ENCODE data around the gene EXO1.
"Not testable (repeated sequence)": the region's sequence is repeated elsewhere in the genome, so short reads cannot be mapped to it uniquely, and the experiment has no call there.

Gene EXO1

DNA sequence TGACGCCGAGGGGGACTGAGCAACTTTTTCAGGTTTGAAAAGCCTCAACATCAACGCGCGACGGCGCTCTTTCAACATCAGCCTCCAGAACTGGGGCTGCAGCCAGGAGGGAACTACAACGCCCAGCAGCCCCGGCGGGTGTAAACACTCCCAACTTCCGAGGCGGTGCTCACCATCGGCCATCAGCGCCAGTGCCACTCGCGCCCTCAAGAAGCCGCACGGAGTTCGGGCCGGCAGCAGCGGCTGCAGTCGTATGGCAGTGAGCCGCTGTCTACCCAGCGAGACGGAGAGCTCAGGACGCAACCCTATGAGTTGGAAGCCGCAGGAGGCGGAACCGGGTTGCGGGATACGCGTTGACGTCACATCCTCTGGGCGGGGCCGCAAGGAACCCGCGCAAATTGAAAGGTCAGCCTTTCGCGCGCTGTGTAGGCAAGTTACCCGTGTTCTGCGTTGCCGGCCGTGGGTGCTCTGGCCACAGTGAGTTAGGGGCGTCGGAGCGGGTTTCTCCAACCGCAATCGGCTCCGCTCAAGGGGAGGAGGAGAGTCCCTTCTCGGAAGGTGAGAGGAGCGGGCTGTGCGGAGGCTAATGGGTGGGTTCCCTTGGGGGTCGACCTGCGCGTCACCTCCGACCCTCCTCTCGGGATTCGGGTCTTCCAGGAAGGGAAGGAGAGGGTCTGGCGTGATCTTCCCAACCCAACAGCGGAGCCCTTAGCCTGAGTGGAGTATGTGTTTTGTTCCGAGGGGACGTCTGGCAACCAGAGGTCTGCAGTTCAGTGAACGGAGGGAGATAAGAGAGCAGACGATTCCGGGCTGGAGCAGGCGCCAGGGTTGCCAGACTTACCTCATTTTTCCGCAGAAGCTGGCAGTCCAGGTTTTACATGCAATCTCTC is at the start of gene EXO1:
TSS of gene EXO1 (plus strand) at position 409 of the 890 bp plus-strand sequence. CDS start 2,222 bp downstream, outside the sequence.
- DNase-seq: peak; percentile 80 to 85

DNA sequence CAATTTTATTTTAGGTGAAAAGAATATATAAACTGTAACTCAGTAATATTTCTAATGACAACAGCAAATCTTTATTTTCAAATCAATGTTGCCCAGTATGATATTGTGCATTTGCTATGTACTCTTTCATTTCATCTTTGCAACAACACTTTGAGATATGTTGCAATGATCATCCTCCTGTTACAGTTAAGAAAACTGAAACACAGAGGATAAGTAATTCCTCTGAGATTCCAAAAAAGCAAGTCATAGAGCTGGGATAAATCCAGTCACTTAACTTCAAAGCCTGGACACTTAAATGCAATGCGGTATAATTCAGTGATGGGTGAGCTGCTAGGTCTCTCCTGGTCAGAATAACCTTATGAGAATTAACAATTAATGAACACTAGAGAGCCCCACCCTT is 48.6 kb upstream of the EXO1 start:
- DNase-seq: no peak

DNA sequence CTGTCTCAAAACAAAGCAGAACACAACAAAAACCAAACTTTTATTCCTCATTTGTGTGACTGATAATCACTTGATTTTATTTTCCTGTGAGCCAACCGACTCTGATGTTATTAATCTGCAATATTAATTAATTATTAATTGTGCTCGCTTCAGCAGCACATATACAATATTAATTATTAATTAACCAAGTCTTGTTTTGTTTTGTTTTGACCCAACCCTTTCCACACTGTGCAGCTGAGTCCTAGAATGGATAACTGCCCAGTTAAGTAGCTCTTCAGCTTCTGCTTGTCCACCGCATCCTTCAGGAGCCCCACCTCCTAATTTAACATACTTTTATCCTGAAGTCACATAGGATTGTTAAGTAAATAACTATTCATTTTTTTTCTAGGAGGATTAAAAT is 47.4 kb upstream of the EXO1 start:
- DNase-seq: no peak

GRCh38 chr1:241802863-241803262 is 45.1 kb upstream of the EXO1 start:
- no peak for DNase-seq

- DNase-seq: not testable (repeated sequence)
Observed at GRCh38 chr1:241804706-241805105, 43.3 kb upstream of the EXO1 start.

GRCh38 chr1:241808265-241808664 is 39.7 kb upstream of the EXO1 start:
- no peak for DNase-seq

- no peak for DNase-seq
Observed at GRCh38 chr1:241810769-241811405, 37.1 kb upstream of the EXO1 start.

DNA sequence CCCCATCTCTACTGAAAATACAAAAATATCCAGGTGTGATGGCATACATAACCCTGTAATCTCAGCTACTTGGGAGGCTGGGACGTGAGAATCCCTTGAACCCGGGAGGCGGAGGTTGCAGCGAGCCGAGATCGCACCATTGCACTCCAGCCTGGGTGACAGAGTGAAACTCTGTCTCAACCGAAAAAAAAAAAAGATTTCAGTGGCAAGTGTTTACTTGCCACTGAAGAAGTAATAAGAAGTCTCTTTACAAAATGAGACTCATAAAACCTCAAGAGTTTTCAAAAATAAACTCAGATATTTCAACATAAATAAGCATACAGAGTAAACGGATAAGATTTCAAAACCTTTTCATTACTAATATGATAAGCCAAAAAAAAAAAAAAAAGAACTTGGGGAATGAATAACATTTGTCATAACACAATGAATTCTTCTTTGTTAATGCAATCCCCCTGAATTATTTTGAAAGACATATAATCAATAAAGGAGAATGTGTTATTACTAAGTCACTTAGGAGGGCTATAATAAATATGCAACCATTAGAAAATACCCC is 34.2 kb upstream of the EXO1 start:
- no peak for DNase-seq

- DNase-seq: no peak
Observed at GRCh38 chr1:241816008-241816407, 32.0 kb upstream of the EXO1 start.

DNA sequence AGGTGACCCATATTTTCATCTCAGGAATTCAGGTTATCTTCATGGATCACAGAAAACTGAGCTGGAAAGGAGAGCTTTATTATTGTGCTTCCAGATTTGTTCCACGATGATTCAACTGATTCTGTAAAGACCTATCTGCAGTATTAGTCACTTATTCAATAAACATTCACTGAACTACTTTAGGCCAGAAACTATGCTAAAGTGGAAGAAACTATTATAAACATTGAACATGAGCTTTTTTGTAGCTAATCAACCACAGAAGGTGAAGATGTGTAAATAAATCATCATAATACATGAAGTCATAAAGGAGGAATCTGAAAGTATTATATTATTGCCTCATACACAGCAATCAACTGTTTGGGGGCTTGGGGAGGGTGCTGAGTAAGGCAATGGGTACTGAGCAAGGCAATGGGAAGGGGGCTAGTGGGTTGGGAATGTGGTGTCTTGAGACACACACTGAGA is 30.6 kb upstream of the EXO1 start:
- DNase-seq: no peak

DNA sequence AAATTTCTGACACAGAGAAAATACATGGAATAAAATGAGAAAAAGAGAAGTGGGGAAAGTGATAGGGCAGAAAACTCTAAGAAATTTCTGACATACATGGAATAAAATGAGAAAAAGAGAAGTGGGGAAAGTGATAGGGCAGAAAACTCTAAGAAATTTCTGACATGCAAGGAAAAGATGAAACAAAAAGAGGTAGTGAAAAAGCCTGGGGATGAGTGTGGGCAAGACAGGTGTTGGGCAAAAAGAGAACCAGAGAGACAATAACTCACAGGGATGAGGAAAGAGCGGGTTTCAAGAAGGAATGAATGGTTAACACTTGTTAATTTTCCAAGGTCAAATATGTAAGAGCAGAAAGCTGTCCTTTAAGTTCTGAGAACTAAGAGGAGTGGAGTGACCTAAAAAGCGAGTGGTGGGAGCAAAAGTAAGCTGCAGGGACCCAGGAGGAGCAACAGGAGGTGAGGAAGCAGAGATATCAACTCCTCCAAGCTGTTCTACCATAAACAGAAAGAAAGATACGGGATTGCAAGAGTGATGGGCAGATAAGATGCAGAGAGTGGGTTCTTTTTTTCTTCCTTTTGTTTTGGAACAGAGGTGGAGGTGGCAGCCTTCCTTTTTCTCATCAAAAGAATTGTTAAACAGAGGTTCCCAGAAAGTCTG is 29.9 kb upstream of the EXO1 start:
- no peak for DNase-seq

- DNase-seq: no peak
Observed at GRCh38 chr1:241819340-241819866, 28.6 kb upstream of the EXO1 start.

GRCh38 chr1:241821363-241821762 is 26.6 kb upstream of the EXO1 start:
- DNase-seq: no peak

DNA sequence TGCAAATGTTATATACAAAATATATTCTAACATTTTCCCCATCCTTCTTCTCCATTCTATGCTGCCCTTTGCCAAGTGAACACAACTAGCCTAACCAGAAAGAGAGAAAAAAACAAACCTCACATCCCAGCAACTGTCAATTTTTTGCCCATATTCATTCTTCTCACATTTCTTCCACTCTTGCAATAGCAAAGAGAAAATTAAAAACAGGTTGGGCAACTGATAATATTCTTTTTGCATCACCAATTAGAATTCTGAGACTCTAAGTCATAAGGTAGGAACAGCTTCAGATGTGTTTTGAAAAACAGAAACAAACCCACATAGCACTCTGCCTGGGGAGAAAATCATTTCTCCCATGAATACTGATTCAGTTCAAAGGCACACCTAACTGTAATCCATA is 25.2 kb upstream of the EXO1 start:
- no peak for DNase-seq

DNA sequence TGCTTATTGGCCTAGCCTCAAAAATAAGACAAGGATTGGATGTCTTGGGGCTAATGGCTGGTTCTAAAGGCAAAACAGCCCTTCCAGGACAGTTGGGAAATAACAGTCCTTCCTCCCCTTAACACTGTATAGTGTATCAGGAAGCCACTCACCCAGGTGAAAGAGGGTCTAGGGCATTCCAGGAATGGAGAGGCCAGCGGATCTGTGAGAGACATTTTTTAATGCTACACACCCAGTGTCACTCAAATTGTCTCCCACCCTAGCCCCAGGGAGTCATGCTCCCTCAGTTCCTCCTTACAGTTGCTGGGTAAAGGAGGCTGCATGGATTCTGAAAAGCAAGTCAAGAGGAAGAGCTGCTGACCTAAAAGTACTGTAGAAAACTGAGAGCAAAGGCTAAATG is 24.1 kb upstream of the EXO1 start:
- DNase-seq: no peak

- DNase-seq: no peak
Observed at GRCh38 chr1:241825581-241825980, 22.4 kb upstream of the EXO1 start.

GRCh38 chr1:241826613-241827012 is 21.4 kb upstream of the EXO1 start:
- not testable (repeated sequence) for DNase-seq

DNA sequence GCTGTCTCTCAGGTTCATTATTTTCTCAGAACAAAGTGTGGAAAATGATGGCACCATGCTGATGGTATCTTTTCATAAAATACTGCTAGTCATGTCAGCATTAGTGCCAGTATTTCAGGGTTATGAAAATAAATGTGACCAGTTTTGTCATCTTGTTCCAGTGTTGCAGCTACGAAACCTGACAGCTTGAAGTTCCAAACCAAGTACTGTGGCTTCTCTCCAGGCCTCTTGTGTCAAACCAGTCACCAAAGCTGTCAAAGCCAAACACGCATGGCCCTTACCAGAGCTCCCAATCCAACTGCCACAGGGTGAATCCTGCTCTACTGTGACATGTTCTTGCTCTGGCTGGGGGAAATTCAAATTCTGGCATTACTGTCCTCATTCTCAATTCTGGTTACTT is 20.7 kb upstream of the EXO1 start:
- no peak for DNase-seq

DNA sequence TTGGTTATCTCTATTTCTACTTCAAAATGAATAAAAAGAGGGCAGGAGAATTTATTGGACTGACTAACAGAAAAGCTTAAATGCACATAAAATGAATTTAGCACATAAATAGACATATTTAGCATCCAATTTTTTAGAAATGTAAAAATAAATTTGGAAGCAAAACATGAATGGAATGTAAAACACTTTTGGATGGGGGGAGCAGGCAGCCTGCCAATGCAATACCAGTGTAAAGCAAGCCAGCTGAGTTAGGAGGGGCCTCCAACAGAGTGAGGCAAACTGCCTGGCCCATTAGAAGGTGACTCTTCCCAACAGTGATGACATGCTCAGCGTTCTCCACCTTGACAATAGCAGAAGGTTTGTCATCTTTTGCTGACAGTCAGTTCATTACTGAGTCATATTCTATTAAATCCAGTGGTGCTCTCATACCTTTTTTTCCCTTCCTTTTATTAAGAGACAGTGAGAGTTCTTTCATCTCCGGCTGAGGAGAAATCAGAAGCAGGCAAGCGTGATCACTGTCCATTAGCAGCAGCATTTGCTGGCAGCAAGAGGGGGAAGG is 19.5 kb upstream of the EXO1 start:
- no peak for DNase-seq

DNA sequence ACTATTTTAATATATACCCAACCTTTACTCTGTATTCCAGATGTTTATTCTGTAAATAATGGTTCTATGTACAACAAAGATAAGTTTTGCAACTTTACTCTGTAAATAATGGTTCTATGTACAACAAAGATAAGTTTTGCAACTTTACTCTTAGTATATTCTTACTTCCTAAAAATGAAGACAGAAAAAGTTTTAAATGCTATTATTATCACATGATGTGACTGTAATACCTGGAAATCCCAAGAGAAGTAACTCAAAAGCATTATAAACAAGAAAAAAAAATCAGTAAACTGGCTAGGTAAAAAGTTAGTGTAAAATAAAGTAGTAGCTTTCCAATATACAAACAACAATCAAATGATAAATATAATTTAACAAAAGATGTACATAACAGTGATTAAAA is 18.5 kb upstream of the EXO1 start:
- DNase-seq: no peak

DNA sequence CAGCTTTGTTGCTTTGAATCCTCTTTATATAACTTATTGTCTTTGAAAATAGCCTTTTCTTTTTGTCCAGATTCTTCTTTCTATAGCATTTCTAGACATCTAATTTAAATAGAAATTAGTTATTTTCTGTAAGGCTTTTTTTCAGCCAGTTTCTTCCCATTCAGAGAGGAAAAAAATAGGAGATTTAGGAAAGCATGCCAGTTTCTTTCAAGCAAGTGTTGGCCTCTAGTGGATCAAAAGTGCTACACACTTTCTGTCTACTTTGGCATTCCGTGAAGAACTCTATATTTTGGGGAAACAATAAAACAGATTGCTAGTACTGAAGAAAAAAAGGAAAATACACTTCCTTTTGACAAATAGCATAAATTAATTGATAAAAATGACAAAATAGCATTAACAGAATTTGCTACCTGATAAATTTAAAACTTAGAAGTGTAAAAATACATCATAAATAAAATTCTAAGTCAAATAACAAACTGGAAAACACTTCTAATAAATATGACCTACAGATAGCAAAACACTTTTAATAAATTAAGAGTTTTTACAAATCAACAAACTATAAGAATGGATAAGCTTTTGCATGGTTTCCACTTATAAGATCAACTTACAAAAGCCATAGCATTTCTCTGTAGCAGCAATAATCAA is 13.1 kb upstream of the EXO1 start:
- no peak for DNase-seq

DNA sequence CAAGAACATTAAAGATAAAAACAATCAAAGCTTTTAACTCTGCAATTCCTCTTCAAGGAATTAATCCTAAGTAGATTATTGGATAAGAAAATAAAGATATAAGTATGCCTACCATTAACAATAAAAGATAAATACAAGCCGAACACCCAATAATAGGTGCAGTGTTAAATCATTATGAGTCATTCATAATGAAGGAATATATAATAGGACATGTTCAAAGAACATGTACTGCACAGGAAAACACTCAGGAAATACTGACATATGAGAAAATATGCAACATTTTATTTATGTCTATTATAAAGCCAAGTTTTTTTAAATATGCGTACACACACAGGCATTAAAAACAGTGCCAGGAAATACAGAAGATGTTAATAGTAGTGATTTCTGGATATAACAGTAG is 11.1 kb upstream of the EXO1 start:
- DNase-seq: no peak

All from stimulated activated CD4-positive, alpha-beta T cell treated with anti-CD3 and anti-CD28 coated beads, Interleukin-4, amount 100 ng/mL, for 4 hours (primary cell).